Tongue (tissue), 1 donor: Measurements from ENCODE around the gene NTRK1. TPM values are rescaled to one million over a fixed set of nuclear protein-coding genes. Genes with fewer than 3 reads are reported as not detected.

Source experiments
- total RNA-seq: library from RNA; depleted of rRNA; stranded (reverse); fragments of >200 nt; gene quantifications from one replicate; pipeline ENCODE4 v1.2.3, GENCODE V29; 2014

NTRK1 gene
- total RNA-seq, 1 donor from 2014 or later: 0.82 TPM

Other genes starting within 250 kb of the NTRK1 start
- gene HAPLN2, start 241.4 kb upstream of the NTRK1 start, total RNA-seq: not detected
- 1.5 TPM for gene BCAN, start 218.7 kb upstream of the NTRK1 start, total RNA-seq
- 216 TPM for gene NES, start 183.5 kb upstream of the NTRK1 start, total RNA-seq
- 53.1 TPM for gene CRABP2, start 155.3 kb upstream of the NTRK1 start, total RNA-seq
- gene METTL25B, start 132.4 kb upstream of the NTRK1 start, total RNA-seq: 7.0 TPM
- 7.8 TPM for gene ISG20L2, start 132.1 kb upstream of the NTRK1 start, total RNA-seq
- 35.0 TPM for gene MRPL24, start 119.8 kb upstream of the NTRK1 start, total RNA-seq
- gene HDGF, start 109.2 kb upstream of the NTRK1 start, total RNA-seq: 130 TPM
- 23.3 TPM for gene PRCC, start 93.3 kb upstream of the NTRK1 start, total RNA-seq
- gene SH2D2A, start 44.0 kb upstream of the NTRK1 start, total RNA-seq: not detected
- gene INSRR, start 1.7 kb upstream of the NTRK1 start, total RNA-seq: 0.21 TPM
- 13.6 TPM for gene PEAR1, start 32.9 kb downstream of the NTRK1 start, total RNA-seq
- not detected for gene LRRC71, start 59.8 kb downstream of the NTRK1 start, total RNA-seq
- gene ARHGEF11, start 184.9 kb downstream of the NTRK1 start, total RNA-seq: 27.7 TPM
- not detected for gene ETV3L, start 238.9 kb downstream of the NTRK1 start, total RNA-seq